Astrocyte of the cerebellum (primary cell): Measurements from ENCODE around the gene HIVEP1.

Experiments used
- DNase-seq: peaks from one replicate; pipeline ENCODE4 v3.0.0-alpha.2; 2011; ENCODE audit warnings: low read depth
- H3K4me3 ChIP-seq: 2 replicates; pipeline ENCODE4 v1.5.1; 2011; ENCODE audit warnings: mild to moderate bottlenecking, low read depth, low read length, moderate library complexity
- in situ Hi-C: cut with HindIII; loops from 2 replicates; pipeline ENCODE4 v1.10.0; 2017; ENCODE audit warnings: low sequenced_read_pairs
- TF ChIP-seq, protein P1 (sequence below): IDR thresholded peaks from 2 replicates; pipeline ENCODE4 v1.5.1; 2012; ENCODE audit warnings: low read length, low read depth, moderate library complexity, mild to moderate bottlenecking; ENCODE audit errors: missing control alignments

The HIVEP1 gene

DNA sequence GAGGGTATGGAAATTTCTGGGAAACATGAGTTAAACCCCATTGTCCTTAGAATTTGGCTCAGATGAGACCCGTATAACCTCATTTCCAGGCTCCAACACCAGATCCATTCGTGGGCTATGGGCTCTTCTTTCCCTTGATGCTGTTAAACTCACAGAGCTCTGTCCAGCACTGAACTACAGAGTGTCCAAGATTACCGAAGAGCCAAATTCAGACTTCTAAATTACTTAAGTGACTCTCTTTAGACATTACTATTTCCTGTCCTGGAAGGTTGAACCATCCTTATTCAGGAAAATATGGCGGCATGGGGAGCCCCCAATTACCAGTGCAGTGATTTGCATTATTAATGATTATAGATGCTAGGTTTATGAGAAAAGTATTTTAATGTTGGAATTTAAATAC is 153.2 kb downstream of the HIVEP1 start:
- H3K4me3 ChIP-seq, result no peak overlapping the region
- TF ChIP-seq, protein P1, sequence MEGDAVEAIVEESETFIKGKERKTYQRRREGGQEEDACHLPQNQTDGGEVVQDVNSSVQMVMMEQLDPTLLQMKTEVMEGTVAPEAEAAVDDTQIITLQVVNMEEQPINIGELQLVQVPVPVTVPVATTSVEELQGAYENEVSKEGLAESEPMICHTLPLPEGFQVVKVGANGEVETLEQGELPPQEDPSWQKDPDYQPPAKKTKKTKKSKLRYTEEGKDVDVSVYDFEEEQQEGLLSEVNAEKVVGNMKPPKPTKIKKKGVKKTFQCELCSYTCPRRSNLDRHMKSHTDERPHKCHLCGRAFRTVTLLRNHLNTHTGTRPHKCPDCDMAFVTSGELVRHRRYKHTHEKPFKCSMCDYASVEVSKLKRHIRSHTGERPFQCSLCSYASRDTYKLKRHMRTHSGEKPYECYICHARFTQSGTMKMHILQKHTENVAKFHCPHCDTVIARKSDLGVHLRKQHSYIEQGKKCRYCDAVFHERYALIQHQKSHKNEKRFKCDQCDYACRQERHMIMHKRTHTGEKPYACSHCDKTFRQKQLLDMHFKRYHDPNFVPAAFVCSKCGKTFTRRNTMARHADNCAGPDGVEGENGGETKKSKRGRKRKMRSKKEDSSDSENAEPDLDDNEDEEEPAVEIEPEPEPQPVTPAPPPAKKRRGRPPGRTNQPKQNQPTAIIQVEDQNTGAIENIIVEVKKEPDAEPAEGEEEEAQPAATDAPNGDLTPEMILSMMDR, result no peak
- no peak for DNase-seq
- in situ Hi-C loops, result no loop called here

DNA sequence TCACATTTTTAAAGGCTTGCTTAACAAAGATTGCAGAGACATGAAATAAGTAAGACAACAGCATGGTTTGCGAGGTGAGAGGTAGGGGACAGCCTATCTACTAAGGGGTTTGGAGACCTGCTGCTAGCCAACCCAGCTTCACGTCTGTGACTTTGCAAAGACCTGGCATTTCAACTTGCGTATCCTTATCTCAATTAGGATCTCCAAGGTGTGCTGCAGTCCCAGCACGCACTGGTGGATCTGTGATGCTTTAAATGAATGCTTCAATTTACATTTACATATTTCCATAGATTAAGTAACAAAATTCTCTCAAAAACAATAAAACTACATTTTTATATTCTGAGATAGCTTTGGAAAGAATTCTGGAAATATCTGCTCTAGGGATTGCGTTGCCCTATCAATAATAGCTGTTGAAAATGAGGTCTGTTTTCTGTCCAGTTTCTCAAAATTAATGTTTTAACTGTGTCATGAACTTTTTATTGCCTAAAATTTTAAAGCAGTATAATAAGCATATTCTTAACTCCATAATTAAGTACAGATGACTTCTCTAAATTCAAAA is 153.7 kb downstream of the HIVEP1 start:
- H3K4me3 ChIP-seq, result no peak overlapping the region
- no peak for DNase-seq
- TF ChIP-seq, protein P1, result no peak
- in situ Hi-C loops, result no loop called here

GRCh38 chr6:12169377-12169776 is 157.3 kb downstream of the HIVEP1 start:
- TF ChIP-seq, protein P1, result no peak
- in situ Hi-C loops, result no loop called here
- DNase-seq, result no peak
- no peak overlapping the region for H3K4me3 ChIP-seq

GRCh38 chr6:12170351-12171092 is 158.4 kb downstream of the HIVEP1 start:
- in situ Hi-C loops, result no loop called here
- TF ChIP-seq, protein P1, result no peak
- DNase-seq, result no peak
- no peak overlapping the region for H3K4me3 ChIP-seq

DNA sequence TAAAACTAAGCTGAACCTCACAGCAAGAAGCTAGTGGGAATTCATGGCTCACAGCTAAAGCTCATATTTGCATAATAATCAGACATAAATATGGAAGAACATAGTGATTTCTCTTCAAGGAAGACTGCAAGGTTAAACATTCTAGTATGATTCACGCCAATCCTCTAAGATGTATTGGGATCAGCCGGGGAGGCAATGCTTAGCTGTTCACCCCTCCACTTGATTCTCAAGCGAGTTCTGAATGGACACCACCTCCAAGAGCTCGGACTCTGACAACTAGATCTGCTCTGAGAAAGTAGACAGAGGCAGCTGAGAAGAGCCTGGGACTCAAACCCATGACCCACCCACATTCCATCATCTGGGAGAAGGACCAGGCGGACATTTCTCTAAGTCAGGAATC is 159.6 kb downstream of the HIVEP1 start:
- in situ Hi-C loops, result no loop called here
- no peak overlapping the region for H3K4me3 ChIP-seq

GRCh38 chr6:12172572-12172971 is 160.5 kb downstream of the HIVEP1 start:
- DNase-seq, result no peak
- in situ Hi-C loops, result no loop called here

More for the DNA sequence above, 159.6 kb downstream of the HIVEP1 start:
- no peak for DNase-seq
- TF ChIP-seq, protein P1, result no peak

More at GRCh38 chr6:12172572-12172971, 160.5 kb downstream of the HIVEP1 start:
- H3K4me3 ChIP-seq, result no peak overlapping the region
- TF ChIP-seq, protein P1, result no peak
